NCI-H1930 (cell line): Measurements from ENCODE around the gene AZU1.
"Not testable (repeated sequence)": the region's sequence is repeated elsewhere in the genome, so short reads cannot be mapped to it uniquely, and the experiment has no call there.

Source experiments
- DNase-seq, 2 experiments: peaks; one replicate each; lab custom pipeline; 2025; lab: John Stamatoyannopoulos, UW

The AZU1 gene

GRCh38 chr19:810077-810855 is 17.4 kb upstream of the AZU1 start:
- no peak for DNase-seq

- no peak for DNase-seq
Observed at GRCh38 chr19:810883-811489, 16.7 kb upstream of the AZU1 start.

GRCh38 chr19:811506-812048 is 16.1 kb upstream of the AZU1 start:
- DNase-seq = no peak

GRCh38 chr19:812049-812746 is 15.4 kb upstream of the AZU1 start:
- DNase-seq = no peak

- no peak for DNase-seq
Observed at GRCh38 chr19:812747-813218, 14.9 kb upstream of the AZU1 start.

- no peak for DNase-seq
Observed at GRCh38 chr19:813219-814151, 14.2 kb upstream of the AZU1 start.

- DNase-seq = no peak
Observed at GRCh38 chr19:814152-815078, 13.2 kb upstream of the AZU1 start.

- DNase-seq = no peak
Observed at GRCh38 chr19:815079-815774, 12.4 kb upstream of the AZU1 start.

GRCh38 chr19:815775-816499 is 11.7 kb upstream of the AZU1 start:
- no peak for DNase-seq

- DNase-seq = no peak
Observed at GRCh38 chr19:816500-816857, 11.2 kb upstream of the AZU1 start.

GRCh38 chr19:820212-820611 is 7.4 kb upstream of the AZU1 start:
- not testable (repeated sequence) for DNase-seq

- DNase-seq = no peak
Observed at GRCh38 chr19:821231-821824, 6.3 kb upstream of the AZU1 start.

GRCh38 chr19:821825-822503 is 5.7 kb upstream of the AZU1 start, which contains the start of gene PLPPR3:
TSS of gene PLPPR3 (minus strand) at chr19:821955. CDS start at chr19:821559, 396 bp downstream.
- peak; percentile 9 to 25 for DNase-seq

- DNase-seq = peak in 1 of 2 experiments; percentile 10
Observed at GRCh38 chr19:823565-824121, 4.0 kb upstream of the AZU1 start.

GRCh38 chr19:824885-825284 is 2.8 kb upstream of the AZU1 start:
- DNase-seq = no peak

- DNase-seq = no peak
Observed at GRCh38 chr19:825897-826644, 1.6 kb upstream of the AZU1 start.

- DNase-seq = no peak
Observed at GRCh38 chr19:827314-827709, 325 bp upstream of the AZU1 start.
